ENCODE measurements around the gene MARK4.

DNA sequence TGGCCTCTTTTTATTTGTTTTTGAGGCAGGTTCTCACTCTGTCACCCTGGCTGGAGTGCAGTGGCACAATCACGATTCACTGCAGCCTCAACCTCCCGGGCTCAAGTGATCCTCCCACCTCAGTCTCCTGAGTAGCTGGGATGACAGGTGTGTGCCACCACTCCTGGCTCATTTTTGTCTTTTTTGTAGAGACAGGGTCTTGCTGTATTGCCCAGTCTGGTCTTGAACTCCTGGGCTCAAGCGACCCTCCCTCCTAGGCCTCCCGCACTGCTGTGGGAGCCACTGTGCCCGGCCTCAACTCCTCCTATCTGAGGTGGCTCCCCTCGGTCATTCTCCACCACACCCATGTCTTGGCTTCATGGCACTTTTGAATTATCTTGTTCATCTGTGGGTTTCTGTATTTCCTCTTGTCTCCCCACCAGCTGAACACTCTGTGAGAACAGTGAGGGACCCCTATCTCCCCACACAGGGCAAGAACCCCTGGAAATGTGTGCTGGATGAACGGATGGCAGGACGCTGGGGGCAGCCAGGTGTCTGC, 63.7 kb downstream of the MARK4 start:
- TF ChIP-seq POLR2A (IDR thresholded peaks at IDR 0.05; ENCODE audit: low read depth, low read length) = no peak
- TF ChIP-seq POLR2AphosphoS5 (IDR thresholded peaks at IDR 0.05; ENCODE audit: low read depth, low read length) = no peak
- no peak for TF ChIP-seq TAF1 (IDR thresholded peaks at IDR 0.05; ENCODE audit: borderline replicate concordance, low read depth, low read length)
